HG02588 (cell line): ENCODE results near the gene MTLN.
"Not testable (repeated sequence)": the region's sequence is repeated elsewhere in the genome, so short reads cannot be mapped to it uniquely, and the experiment has no call there.

Experiments
- ATAC-seq: cut with Tn5 transposase; IDR thresholded peaks from one replicate; pipeline ENCODE4 v1.9.1; 2021; ENCODE audit warnings: mild to moderate bottlenecking, moderate library complexity; ENCODE audit not compliant: unreplicated experiment

Gene MTLN

GRCh38 chr2:110211938-110212858 is at the start of gene MTLN:
MTLN (minus strand) TSS chr2:110212547; CDS start chr2:110212525, 22 bp downstream.
- ATAC-seq: peak; percentile 91

- not testable (repeated sequence) for ATAC-seq
Measured at GRCh38 chr2:110261910-110262309, 49.6 kb upstream of the MTLN start.

- ATAC-seq: not testable (repeated sequence)
Measured at GRCh38 chr2:110248081-110248795, 35.9 kb upstream of the MTLN start.

GRCh38 chr2:110245488-110246435 is 33.4 kb upstream of the MTLN start:
- ATAC-seq: not testable (repeated sequence)

- ATAC-seq: not testable (repeated sequence)
Measured at GRCh38 chr2:110243283-110243682, 30.9 kb upstream of the MTLN start.

GRCh38 chr2:110234514-110234913 is 22.2 kb upstream of the MTLN start:
- ATAC-seq: not testable (repeated sequence)

GRCh38 chr2:110229886-110230285 is 17.5 kb upstream of the MTLN start:
- ATAC-seq: not testable (repeated sequence)

GRCh38 chr2:110222626-110223025 is 10.3 kb upstream of the MTLN start:
- ATAC-seq: not testable (repeated sequence)

- no peak for ATAC-seq
Measured at GRCh38 chr2:110221938-110222337, 9.6 kb upstream of the MTLN start.

GRCh38 chr2:110220190-110220564 is 7.8 kb upstream of the MTLN start:
- no peak for ATAC-seq

- no peak for ATAC-seq
Measured at GRCh38 chr2:110219496-110220189, 7.3 kb upstream of the MTLN start.

GRCh38 chr2:110218889-110219288 is 6.5 kb upstream of the MTLN start:
- ATAC-seq: not testable (repeated sequence)

- no peak for ATAC-seq
Measured at GRCh38 chr2:110216803-110217202, 4.5 kb upstream of the MTLN start.

GRCh38 chr2:110216199-110216598 is 3.9 kb upstream of the MTLN start:
- ATAC-seq: no peak

- no peak for ATAC-seq
Measured at GRCh38 chr2:110215566-110216158, 3.3 kb upstream of the MTLN start.

- no peak for ATAC-seq
Measured at GRCh38 chr2:110215091-110215490, 2.7 kb upstream of the MTLN start.

- ATAC-seq: not testable (repeated sequence)
Measured at GRCh38 chr2:110213522-110213921, 1.2 kb upstream of the MTLN start.

- ATAC-seq: no peak
Measured at GRCh38 chr2:110205660-110206455, 6.5 kb downstream of the MTLN start.
